Psoas muscle (tissue), 8 donors: ENCODE results near the gene CHST11. TPM values are rescaled to one million over a fixed set of nuclear protein-coding genes. Genes with fewer than 3 reads are reported as not detected.

Source experiments
- ATAC-seq, 4 donors: fragments of 200-7000 bp; cut with Tn5 transposase; one replicate each; pipeline ENCODE4 v1.9.1; 2020; ENCODE audit warnings: moderate library complexity in 3 of 4, mild to moderate bottlenecking in 2 of 4
- DNase-seq, 2 donors: peaks; one replicate each; pipeline ENCODE4 v3.0.0-alpha.2; 2020
- H3K27ac ChIP-seq: fragments of 200-600 bp; one replicate; pipeline ENCODE4 v1.8.0; 2022
- H3K27me3 ChIP-seq, 3 donors: fragments of 200-600 bp in 1 of 3; one replicate each; pipeline versions ENCODE4 v1.6.1 to v1.8.0; 2013 to 2022; ENCODE audit warnings: low read length in 2 of 3, mild to moderate bottlenecking in 2 of 3, moderate library complexity in 1 of 3; ENCODE audit not compliant: insufficient read depth in 3 of 3
- H3K36me3 ChIP-seq, 2 donors: fragments of 200-600 bp in 1 of 2; one replicate each; pipeline versions ENCODE4 v1.6.1 to v1.8.0; 2013 to 2022; ENCODE audit warnings: low read depth in 1 of 2, mild to moderate bottlenecking in 1 of 2, moderate library complexity in 1 of 2; ENCODE audit not compliant: insufficient read depth in 1 of 2
- H3K4me1 ChIP-seq: fragments of 200-600 bp; one replicate; pipeline ENCODE4 v1.8.0; 2022
- H3K4me3 ChIP-seq: fragments of 200-600 bp; one replicate; pipeline ENCODE4 v1.8.0; 2022; ENCODE audit warnings: mild to moderate bottlenecking
- H3K9me3 ChIP-seq: fragments of 200-600 bp; one replicate; pipeline ENCODE4 v1.8.0; 2022
- CTCF ChIP-seq: fragments of 200-600 bp; IDR thresholded peaks from one replicate; pipeline ENCODE4 v1.8.0; 2022; ENCODE audit warnings: antibody characterized with exemption
- WGBS, 3 donors: extraction: QIAGEN DNeasy Blood & Tissue Kit; methylation state at CpG; one replicate each; pipeline versions ENCODE4 v1.1.6 to v1.1.7; 2013; 5-methylcytosine and 5-hydroxymethylcytosine counted together
- intact Hi-C, 2 donors: fragments of 100-400 bp; cut with DNase I; formaldehyde crosslinking; loops; one replicate each; pipeline versions ENCODE4 v1.11.0 to v1.14.2; 2022
- polyA plus RNA-seq, 3 donors: library from polyadenylated mRNA; stranded (reverse); fragments of 200-250 nt; gene quantifications; one replicate each; pipeline ENCODE4 v1.2.3, GENCODE V29; 2013
- total RNA-seq, 4 donors: library from RNA; stranded (reverse); fragmentation: NEBNext Ultra II Directional in 2 of 4; extraction: Animal tissue kit (Norgen Biotek cat#: 25700) in 2 of 4; gene quantifications; one replicate each; pipeline versions ENCODE4 v1.2.1 to v1.2.4, GENCODE V29; 2021 to 2023
- donor health status: healthy with polysubstance abuse.
- donor health status: DM: no; HTN: no; CAD: no; lungs with moderate emphysema.
- donor health status: Bipolar disorder and iron deficiency.
- donor health status: healthy.
- donor health status: DM: yes; HTN: yes; CAD: no.
- donor health status: DM: no; HTN: no; CAD: no.
- donor health status: DM: no; HTN: no; CAD: no.
- donor health status: DM: yes; HTN: yes; CAD: no.

The CHST11 gene
- total and polyA plus RNA-seq, 7 donors: 0.52 to 1.6 (median 1.0) TPM

GRCh38 chr12:104788840-104789271 is 332.1 kb downstream of the CHST11 start:
- no peak for TF ChIP-seq CTCF
- DNase-seq (no peak), ATAC-seq (no peak)
- Histone ChIP-seq H3K27ac (no peak overlapping the region), H3K4me1 (peaks cover 7% of the 10 kb centered on the region), H3K27me3 (no peaks in the 10 kb centered on the region), H3K36me3 (no peaks in the 10 kb centered on the region), H3K4me3 (no peak overlapping the region), H3K9me3 (no peaks in the 10 kb centered on the region)
- intact Hi-C loops: no loop called here

- 47 to 59% (median 54%) methylated on average over 19 of the region's 19 CpGs for WGBS, 3 donors
- ATAC-seq (no peak), DNase-seq (peak; percentile 42 to 67)
- H3K4me1 ChIP-seq: peaks cover 7% of the 10 kb centered on the region
- TF ChIP-seq CTCF: peak; percentile 40
- H3K4me3 ChIP-seq: no peak overlapping the region
- no peaks in the 10 kb centered on the region for H3K36me3 ChIP-seq
- H3K27ac ChIP-seq: no peak overlapping the region
- no peaks in the 10 kb centered on the region for H3K9me3 ChIP-seq
- H3K27me3 ChIP-seq: no peaks in the 10 kb centered on the region
- intact Hi-C loops: no loop called here
These were observed 333.8 kb downstream of the CHST11 start for GRCh38 chr12:104790296-104791125.

- H3K27me3 ChIP-seq: no peaks in the 10 kb centered on the region
- H3K36me3 ChIP-seq: no peaks in the 10 kb centered on the region
- DNase-seq (no peak), ATAC-seq (peak; percentile 92 to 98 (median 94))
- H3K4me3 ChIP-seq: no peak overlapping the region
- no peak for TF ChIP-seq CTCF
- intact Hi-C loops: no loop called here
- H3K9me3 ChIP-seq: no peaks in the 10 kb centered on the region
- H3K4me1 ChIP-seq: peaks cover 7% of the 10 kb centered on the region
- 21 to 38% (median 27%) methylated on average over 4 of the region's 4 CpGs for WGBS, 3 donors
- no peak overlapping the region for H3K27ac ChIP-seq
These were observed 335.8 kb downstream of the CHST11 start for GRCh38 chr12:104792570-104792969.

- Histone ChIP-seq H3K4me3 (no peak overlapping the region), H3K27me3 (no peaks in the 10 kb centered on the region), H3K9me3 (no peaks in the 10 kb centered on the region), H3K27ac (no peak overlapping the region), H3K4me1 (peaks cover 7% of the 10 kb centered on the region), H3K36me3 (no peaks in the 10 kb centered on the region)
- DNase-seq (no peak), ATAC-seq (peak in 3 of 4 donors; percentile 25 to 37 (median 36))
- intact Hi-C loops: no loop called here
- 24 to 48% (median 32%) methylated on average over 3 of the region's 3 CpGs for WGBS, 3 donors
- TF ChIP-seq CTCF: no peak
These were observed 336.5 kb downstream of the CHST11 start for GRCh38 chr12:104793285-104793684.
